OCI-LY3 (cell line): ENCODE measurements around the gene LOXHD1.

Experiments
- H2AFZ ChIP-seq: fragments of 200-600, 300-600 bp; shearing (Covaris generic); 2 replicates; pipeline ENCODE4 v1.6.0; 2014; ENCODE audit warnings: antibody characterized with exemption, low read depth, low read length
- H3K27ac ChIP-seq: fragments of 200-600, 300-600 bp; sonication (generic); 2 replicates; pipeline ENCODE4 v1.5.1; 2014; ENCODE audit warnings: mild to moderate bottlenecking, low read length, moderate library complexity, mixed read lengths
- H3K27me3 ChIP-seq: fragments of 200-600, 300-600 bp; sonication (generic); 2 replicates; pipeline ENCODE4 v1.6.1; 2014; ENCODE audit warnings: low read depth, low read length, mixed read lengths
- H3K36me3 ChIP-seq: fragments of 200-600, 300-600 bp; sonication (generic); replicated peaks from 2 replicates; pipeline ENCODE3; 2014; ENCODE audit warnings: low read depth, low read length, mixed read lengths
- H3K4me1 ChIP-seq: fragments of 300-600, 200-600 bp; sonication (generic); 2 replicates; pipeline ENCODE4 v1.6.1; 2014; ENCODE audit warnings: low read length, mixed read lengths
- H3K4me2 ChIP-seq: fragments of 200-600, 300-600 bp; sonication (generic); 2 replicates; pipeline ENCODE4 v1.6.1; 2014; ENCODE audit warnings: low read length, mixed read lengths
- H3K4me3 ChIP-seq: fragments of 300-600, 200-600 bp; sonication (generic); 2 replicates; pipeline ENCODE4 v1.5.1; 2014; ENCODE audit warnings: antibody characterized with exemption, mild to moderate bottlenecking, low read length, moderate library complexity
- H3K79me2 ChIP-seq: fragments of 300-600, 200-600 bp; shearing (Covaris generic); 2 replicates; pipeline ENCODE4 v1.6.1; 2014; ENCODE audit warnings: mild to moderate bottlenecking, low read length, mixed read lengths
- H3K9ac ChIP-seq: fragments of 300-600, 200-600 bp; shearing (Covaris generic); 2 replicates; pipeline ENCODE4 v1.6.0; 2014; ENCODE audit warnings: mild to moderate bottlenecking, low read length, moderate library complexity
- H3K9me3 ChIP-seq: fragments of 200-600, 300-600 bp; shearing (Covaris generic); 2 replicates; pipeline ENCODE4 v1.6.1; 2014; ENCODE audit warnings: low read length, mixed read lengths; ENCODE audit not compliant: insufficient read depth
- H4K20me1 ChIP-seq: fragments of 200-600, 300-600 bp; sonication (generic); 2 replicates; pipeline ENCODE4 v1.6.1; 2016; ENCODE audit warnings: low read length, mixed read lengths; ENCODE audit not compliant: insufficient read depth
- CTCF ChIP-seq: fragments of 200-600, 300-600 bp; sonication (generic); IDR thresholded peaks from 2 replicates; pipeline ENCODE4 v1.5.1; 2014; ENCODE audit warnings: antibody characterized with exemption, low read length, low read depth
- EZH2phosphoT487 ChIP-seq: fragments of 200-600 bp; shearing (Covaris generic); IDR thresholded peaks from 2 replicates; pipeline ENCODE4 v1.6.1; 2018; ENCODE audit warnings: antibody characterized with exemption, mixed run types, low read depth

LOXHD1 gene

GRCh38 chr18:46468426-46469180 is 188.4 kb downstream of the LOXHD1 start:
- Histone ChIP-seq H3K4me1 (no peaks in the 10 kb centered on the region), H3K79me2 (no peaks in the 10 kb centered on the region), H3K9ac (no peak overlapping the region), H3K4me3 (no peak overlapping the region), H4K20me1 (no peaks in the 10 kb centered on the region), H3K9me3 (no peaks in the 10 kb centered on the region), H2AFZ (no peak overlapping the region), H3K27ac (no peak overlapping the region), H3K4me2 (no peak overlapping the region), H3K27me3 (peaks cover 70% of the 10 kb centered on the region), H3K36me3 (no peaks in the 10 kb centered on the region)
- TF ChIP-seq EZH2phosphoT487: no peak
- no peak for TF ChIP-seq CTCF

DNA sequence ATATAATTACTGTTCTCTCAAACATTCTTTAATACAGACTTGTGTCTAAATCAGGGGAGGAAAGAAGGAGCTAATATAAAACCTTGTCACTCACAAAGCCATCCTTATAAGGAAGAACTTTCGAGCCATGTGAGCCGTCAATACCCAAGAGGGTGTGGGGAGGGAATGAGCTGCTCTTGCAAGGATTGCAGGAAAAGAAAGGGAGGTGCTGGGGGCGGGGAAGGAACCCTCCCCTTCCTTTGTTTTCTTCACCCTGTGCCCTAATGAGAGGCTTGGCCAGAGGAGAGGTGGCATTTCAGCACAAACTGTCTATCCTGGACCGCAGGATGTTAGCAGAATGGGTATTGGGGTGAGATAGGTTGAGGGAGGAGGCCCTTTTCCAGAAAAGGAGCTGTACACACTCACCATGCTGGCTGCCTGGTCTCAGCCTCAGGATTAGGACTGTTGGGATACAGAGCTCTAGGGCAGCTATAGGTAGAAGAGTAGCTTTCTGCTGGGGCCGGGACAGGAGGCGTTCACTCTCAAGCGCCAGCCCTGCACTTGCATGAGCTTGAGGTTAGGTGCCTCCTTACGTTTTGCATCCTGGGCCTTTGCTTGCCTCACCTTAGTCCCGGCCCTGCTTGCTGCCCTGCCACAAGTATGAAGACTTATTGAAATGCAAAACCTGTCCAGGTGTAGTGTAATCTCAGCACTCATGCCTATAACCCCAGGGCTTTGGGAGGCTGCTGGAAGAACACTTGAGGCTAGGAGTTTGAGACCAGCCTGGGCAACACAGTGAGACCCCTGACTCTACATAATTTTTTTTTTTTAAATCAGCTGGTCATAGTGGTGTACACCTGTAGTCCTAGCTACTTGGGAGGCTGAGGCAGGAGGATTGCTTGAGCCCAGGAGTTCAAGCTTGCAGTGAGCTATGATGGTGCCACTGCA is 190.5 kb downstream of the LOXHD1 start:
- Histone ChIP-seq H3K27me3 (peaks cover 81% of the 10 kb centered on the region), H3K4me2 (no peak overlapping the region), H3K4me1 (no peaks in the 10 kb centered on the region), H3K9ac (no peak overlapping the region), H4K20me1 (no peaks in the 10 kb centered on the region), H3K27ac (no peak overlapping the region), H3K9me3 (no peaks in the 10 kb centered on the region), H3K36me3 (no peaks in the 10 kb centered on the region), H2AFZ (no peak overlapping the region), H3K4me3 (no peak overlapping the region), H3K79me2 (no peaks in the 10 kb centered on the region)
- no peak for TF ChIP-seq EZH2phosphoT487

- Histone ChIP-seq H3K9ac (no peak overlapping the region), H4K20me1 (no peaks in the 10 kb centered on the region), H3K27me3 (peaks cover 74% of the 10 kb centered on the region), H3K4me2 (no peak overlapping the region), H3K4me1 (no peaks in the 10 kb centered on the region), H3K9me3 (no peaks in the 10 kb centered on the region), H3K27ac (no peak overlapping the region), H2AFZ (no peak overlapping the region), H3K4me3 (no peak overlapping the region), H3K36me3 (no peaks in the 10 kb centered on the region), H3K79me2 (no peaks in the 10 kb centered on the region)
- TF ChIP-seq CTCF: no peak
- no peak for TF ChIP-seq EZH2phosphoT487
These were observed 191.9 kb downstream of the LOXHD1 start for GRCh38 chr18:46464926-46465655.

DNA sequence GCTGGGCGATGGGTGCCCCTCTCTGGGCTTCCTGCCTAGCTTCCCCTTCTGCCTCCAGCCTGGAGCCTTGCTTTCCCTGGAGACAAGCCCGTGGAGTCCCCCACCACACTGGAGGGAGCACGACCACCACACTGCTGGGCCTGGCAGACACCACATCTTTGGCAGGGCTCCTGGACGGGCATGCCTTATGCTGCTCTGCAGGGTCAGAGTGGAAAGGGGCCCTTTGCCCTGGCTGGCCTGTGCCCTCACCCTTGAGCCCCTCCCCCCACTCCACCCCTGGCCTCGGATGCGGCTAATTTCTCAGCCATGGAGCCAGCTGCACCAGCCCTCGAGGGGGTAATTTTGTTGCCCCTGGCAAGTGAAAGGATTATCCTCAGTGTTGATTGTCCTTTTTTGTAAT is 194.5 kb downstream of the LOXHD1 start:
- Histone ChIP-seq H3K9ac (no peak overlapping the region), H4K20me1 (no peaks in the 10 kb centered on the region), H3K27ac (no peak overlapping the region), H3K27me3 (peaks cover 68% of the 10 kb centered on the region), H3K4me2 (no peak overlapping the region), H3K4me3 (no peak overlapping the region), H3K9me3 (no peaks in the 10 kb centered on the region), H3K79me2 (no peaks in the 10 kb centered on the region), H3K36me3 (no peaks in the 10 kb centered on the region), H2AFZ (no peak overlapping the region), H3K4me1 (no peaks in the 10 kb centered on the region)
- TF ChIP-seq EZH2phosphoT487 (no peak), CTCF (no peak)
